IMR-90 (cell line): Measurements from ENCODE around the gene MEDAG. TPM values are rescaled to one million over a fixed set of nuclear protein-coding genes. Genes with fewer than 3 reads are reported as not detected.

ENCODE experiments used
- ATAC-seq: fragments of 200-7000 bp; cut with Tn5 transposase; 2 replicates; pipeline ENCODE4 v1.9.1; 2020; ENCODE audit warnings: low read depth, mild to moderate bottlenecking, moderate library complexity
- BruUV-seq: library from RNA; stranded (reverse); fragments of 400-500 nt; replicated peaks from 2 replicates; lab custom pipeline; 2021; lab: Mats Ljungman, UMichigan
- CTCF ChIA-PET: fragments of 300-600 bp; formaldehyde crosslinking; extraction: SDS; loops from one replicate; lab custom pipeline; 2021; ENCODE audit warnings: antibody characterized with exemption; lab: Yijun Ruan, JAX
- POLR2A ChIA-PET: fragments of 300-600 bp; sonication (Branson Sonifier 250); formaldehyde crosslinking; loops from one replicate; lab custom pipeline; 2022; ENCODE audit warnings: antibody characterized with exemption; ENCODE audit not compliant: unreplicated experiment; lab: Charles Lee
- DNase-seq: peaks from one replicate; pipeline ENCODE4 v3.0.0; 2013
- H2AFZ ChIP-seq: replicated peaks from 2 replicates; pipeline ENCODE3; 2013; ENCODE audit warnings: low read length, mild to moderate bottlenecking; ENCODE audit not compliant: poor library complexity
- H2AK5ac ChIP-seq: 2 replicates; pipeline ENCODE4 v1.6.1; 2013; ENCODE audit warnings: low read depth, low read length, inconsistent platforms
- H2AK9ac ChIP-seq: replicated peaks from 2 replicates; pipeline ENCODE3; 2013; ENCODE audit warnings: mild to moderate bottlenecking, low read depth, low read length, moderate library complexity; ENCODE audit not compliant: poor library complexity
- H2BK120ac ChIP-seq: 2 replicates; pipeline ENCODE4 v1.6.1; 2013; ENCODE audit warnings: low read depth, low read length, inconsistent platforms
- H2BK15ac ChIP-seq: 3 replicates; pipeline ENCODE4 v1.6.1; 2013; ENCODE audit warnings: low read depth, low read length, inconsistent platforms
- H2BK20ac ChIP-seq: 2 replicates; pipeline ENCODE4 v1.6.1; 2013; ENCODE audit warnings: low read depth, mild to moderate bottlenecking, inconsistent platforms, low read length, moderate library complexity
- H2BK5ac ChIP-seq: 2 replicates; pipeline ENCODE4 v1.6.1; 2013; ENCODE audit warnings: mild to moderate bottlenecking, low read depth, low read length, inconsistent platforms; ENCODE audit not compliant: poor library complexity, severe bottlenecking
- H3K14ac ChIP-seq: replicated peaks from 2 replicates; pipeline ENCODE4 v1.6.1; 2013; ENCODE audit warnings: low read depth, low read length, inconsistent platforms
- H3K18ac ChIP-seq: 2 replicates; pipeline ENCODE4 v1.6.1; 2013; ENCODE audit warnings: low read depth, low read length, control low read depth
- H3K23ac ChIP-seq: 2 replicates; pipeline ENCODE4 v1.6.1; 2013; ENCODE audit warnings: low read depth, low read length, inconsistent platforms
- H3K27ac ChIP-seq: 2 replicates; pipeline ENCODE4 v1.5.1; 2013; ENCODE audit warnings: mild to moderate bottlenecking, control low read depth, low read length; ENCODE audit not compliant: insufficient read depth
- H3K27me3 ChIP-seq: 2 replicates; pipeline ENCODE4 v1.6.1; 2013; ENCODE audit warnings: low read length; ENCODE audit not compliant: control insufficient read depth, insufficient read depth
- H3K36me3 ChIP-seq: 2 replicates; pipeline ENCODE4 v1.6.1; 2013; ENCODE audit warnings: low read length, mixed read lengths; ENCODE audit not compliant: control insufficient read depth, insufficient read depth
- H3K4ac ChIP-seq: 2 replicates; pipeline ENCODE4 v1.6.1; 2013; ENCODE audit warnings: low read depth, low read length, inconsistent platforms
- H3K4me1 ChIP-seq: 2 replicates; pipeline ENCODE4 v1.6.1; 2013; ENCODE audit warnings: low read length, mixed read lengths; ENCODE audit not compliant: control insufficient read depth, insufficient read depth
- H3K4me2 ChIP-seq: 2 replicates; pipeline ENCODE4 v1.6.1; 2013; ENCODE audit warnings: low read depth, mild to moderate bottlenecking, control low read depth, low read length, moderate library complexity
- H3K4me3 ChIP-seq: 2 replicates; pipeline ENCODE4 v1.5.1; 2013; ENCODE audit warnings: low read depth, mild to moderate bottlenecking, control low read depth, low read length, moderate library complexity; ENCODE audit not compliant: insufficient read depth
- H3K56ac ChIP-seq: 2 replicates; pipeline ENCODE4 v1.6.1; 2013; ENCODE audit warnings: low read length, inconsistent platforms; ENCODE audit not compliant: insufficient read depth; ENCODE audit errors: extremely low read depth
- H3K79me1 ChIP-seq, 2 experiments: 2 replicates each; pipeline ENCODE4 v1.6.1; 2013; ENCODE audit warnings: low read length in 2 of 2, inconsistent platforms in 1 of 2, low read depth in 1 of 2
- H3K9ac ChIP-seq: 2 replicates; pipeline ENCODE4 v1.6.1; 2013; ENCODE audit warnings: low read depth, low read length, control low read depth
- H3K9me1 ChIP-seq: 2 replicates; pipeline ENCODE4 v1.6.1; 2013; ENCODE audit warnings: low read length, inconsistent platforms; ENCODE audit not compliant: insufficient read depth
- H3K9me3 ChIP-seq: 2 replicates; pipeline ENCODE4 v1.6.1; 2013; ENCODE audit warnings: low read length; ENCODE audit not compliant: control insufficient read depth, insufficient read depth
- H4K20me1 ChIP-seq: 2 replicates; pipeline ENCODE4 v1.6.1; 2013; ENCODE audit warnings: low read length, inconsistent platforms; ENCODE audit not compliant: insufficient read depth
- H4K5ac ChIP-seq: 2 replicates; pipeline ENCODE4 v1.6.1; 2013; ENCODE audit warnings: mild to moderate bottlenecking, low read depth, low read length, control low read depth
- H4K8ac ChIP-seq, 2 experiments: 2 replicates each; pipeline ENCODE4 v1.6.1; 2013; ENCODE audit warnings: low read depth in 2 of 2, low read length in 2 of 2, control low read depth in 1 of 2, inconsistent platforms in 1 of 2
- H4K91ac ChIP-seq: 2 replicates; pipeline ENCODE4 v1.6.1; 2013; ENCODE audit warnings: low read depth, low read length, inconsistent platforms; ENCODE audit not compliant: insufficient read depth
- BHLHE40 ChIP-seq: fragments of 150-350 bp; IDR thresholded peaks from 2 replicates; pipeline ENCODE4 v1.6.1; 2016; ENCODE audit warnings: mild to moderate bottlenecking, low read depth, low read length
- CEBPB ChIP-seq: IDR thresholded peaks from 2 replicates; pipeline ENCODE4 v1.6.1; 2012; ENCODE audit warnings: low read depth, low read length, improper control_type of control experiment
- CHD1 ChIP-seq: IDR thresholded peaks from 2 replicates; pipeline ENCODE4 v1.6.1; 2012; ENCODE audit warnings: low read depth, low read length, improper control_type of control experiment
- MAFK ChIP-seq: IDR thresholded peaks from 2 replicates; pipeline ENCODE4 v1.6.1; 2012; ENCODE audit warnings: low read depth, low read length, improper control_type of control experiment
- MAZ ChIP-seq: IDR thresholded peaks from 2 replicates; pipeline ENCODE4 v1.6.1; 2012; ENCODE audit warnings: low read depth, mild to moderate bottlenecking, low read length, improper control_type of control experiment, moderate library complexity, borderline replicate concordance
- NFE2L2 ChIP-seq: fragments of 150-350 bp; IDR thresholded peaks from 2 replicates; pipeline ENCODE4 v1.6.1; 2016; ENCODE audit warnings: low read depth, mild to moderate bottlenecking, low read length
- POLR2A ChIP-seq: IDR thresholded peaks from 2 replicates; pipeline ENCODE4 v1.6.1; 2012; ENCODE audit warnings: mild to moderate bottlenecking, low read depth, low read length
- SMC3 ChIP-seq: fragments of 150-350 bp; IDR thresholded peaks from 2 replicates; pipeline ENCODE4 v1.6.1; 2016; ENCODE audit warnings: low read depth, mild to moderate bottlenecking, antibody characterized with exemption, low read length, moderate library complexity
- WGBS, 2 experiments: methylation state at CpG; one replicate each; pipeline versions ENCODE4 v1.1.5 to v1.1.7; 2013; ENCODE audit warnings: missing lambda C conversion rate in 2 of 2; ENCODE audit not compliant: insufficient read length in 1 of 2; ENCODE audit errors: extremely low coverage in 2 of 2; 5-methylcytosine and 5-hydroxymethylcytosine counted together
- dilution Hi-C: fragments of 300-500 bp; cut with HindIII; formaldehyde crosslinking; loops from one replicate; pipeline ENCODE4 v1.14.3; 2018; ENCODE audit warnings: low sequenced_read_pairs; ENCODE audit not compliant: unreplicated experiment
- in situ Hi-C: fragments of 300-500 bp; cut with MboI; formaldehyde crosslinking; loops from 3 replicates; pipeline ENCODE4 v1.14.3; 2019; ENCODE audit warnings: low sequenced_read_pairs, inconsistent platforms, mixed read lengths
- intact Hi-C: fragments of 100-400 bp; cut with micrococcal nuclease; formaldehyde crosslinking; loops from 2 replicates; pipeline ENCODE4 v1.10.0; 2022
- polyA plus RNA-seq, 3 experiments: library from polyadenylated mRNA; depleted of rRNA; stranded (reverse); fragments of >200 nt; gene quantifications; 2 replicates each; pipeline ENCODE4 v1.2.3, GENCODE V29; 2012; ENCODE audit warnings: low replicate concordance in 1 of 3
- total RNA-seq: library from RNA; depleted of rRNA; stranded (reverse); fragments of >200 nt; gene quantifications from 2 replicates; pipeline ENCODE4 v1.2.3, GENCODE V29; 2012
- TF ChIP-seq, protein P1 (sequence below): conservative IDR thresholded peaks from 2 replicates; pipeline ENCODE4 v1.5.1; 2012; ENCODE audit warnings: mild to moderate bottlenecking, low read depth, low read length, improper control_type of control experiment

The MEDAG gene
- total and polyA plus RNA-seq, 2 of the 4 experiments (the other 2 are of a cell fraction) = 0.32 to 0.36 TPM

DNA sequence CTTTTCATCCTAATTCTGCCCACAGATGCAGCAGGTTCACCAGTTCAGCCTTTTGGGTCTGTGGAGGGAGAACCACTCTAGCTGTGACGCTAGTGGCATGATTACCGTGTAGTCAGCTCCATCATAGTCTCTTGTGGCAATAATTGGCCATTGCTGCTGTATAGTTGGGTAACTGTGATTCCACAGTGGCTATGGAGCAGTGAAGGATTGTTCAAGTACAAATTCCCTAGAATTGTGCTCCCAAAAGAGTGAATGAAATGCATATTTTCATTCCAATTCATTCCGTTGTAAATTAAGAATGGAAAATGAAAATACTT is 27.2 kb downstream of the MEDAG start:
- TF ChIP-seq BHLHE40 (no peak), CHD1 (no peak), SMC3 (no peak), NFE2L2 (no peak), MAZ (no peak), MAFK (no peak), POLR2A (no peak), CEBPB (no peak)
- TF ChIP-seq, protein P1, sequence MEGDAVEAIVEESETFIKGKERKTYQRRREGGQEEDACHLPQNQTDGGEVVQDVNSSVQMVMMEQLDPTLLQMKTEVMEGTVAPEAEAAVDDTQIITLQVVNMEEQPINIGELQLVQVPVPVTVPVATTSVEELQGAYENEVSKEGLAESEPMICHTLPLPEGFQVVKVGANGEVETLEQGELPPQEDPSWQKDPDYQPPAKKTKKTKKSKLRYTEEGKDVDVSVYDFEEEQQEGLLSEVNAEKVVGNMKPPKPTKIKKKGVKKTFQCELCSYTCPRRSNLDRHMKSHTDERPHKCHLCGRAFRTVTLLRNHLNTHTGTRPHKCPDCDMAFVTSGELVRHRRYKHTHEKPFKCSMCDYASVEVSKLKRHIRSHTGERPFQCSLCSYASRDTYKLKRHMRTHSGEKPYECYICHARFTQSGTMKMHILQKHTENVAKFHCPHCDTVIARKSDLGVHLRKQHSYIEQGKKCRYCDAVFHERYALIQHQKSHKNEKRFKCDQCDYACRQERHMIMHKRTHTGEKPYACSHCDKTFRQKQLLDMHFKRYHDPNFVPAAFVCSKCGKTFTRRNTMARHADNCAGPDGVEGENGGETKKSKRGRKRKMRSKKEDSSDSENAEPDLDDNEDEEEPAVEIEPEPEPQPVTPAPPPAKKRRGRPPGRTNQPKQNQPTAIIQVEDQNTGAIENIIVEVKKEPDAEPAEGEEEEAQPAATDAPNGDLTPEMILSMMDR = no peak
- ATAC-seq = no peak
- Histone ChIP-seq H3K18ac (no peak overlapping the region), H3K4ac (no peak overlapping the region), H3K79me1 (no peaks in the 10 kb centered on the region), H3K56ac (no peak overlapping the region), H3K4me2 (no peak overlapping the region), H2BK20ac (no peak overlapping the region), H3K4me3 (no peak overlapping the region), H4K8ac (no peak overlapping the region), H3K23ac (no peak overlapping the region), H3K27ac (no peak overlapping the region), H4K20me1 (no peaks in the 10 kb centered on the region), H2AK5ac (no peak overlapping the region), H2BK5ac (no peak overlapping the region), H4K91ac (no peak overlapping the region), H3K27me3 (peaks cover 32% of the 10 kb centered on the region), H2BK15ac (no peak overlapping the region; the same call in 2 of the 3 replicates), H3K9ac (no peak overlapping the region), H3K36me3 (no peaks in the 10 kb centered on the region), H2AK9ac (no peak overlapping the region), H3K9me1 (0 out of 2 replicates have a peak, but pooled peaks cover 3% of the 10 kb centered on the region), H4K5ac (no peak overlapping the region), H2AFZ (no peak overlapping the region), H2BK120ac (no peak overlapping the region), H3K14ac (no peak overlapping the region), H3K9me3 (peaks cover 2% of the 10 kb centered on the region), H3K4me1 (no peaks in the 10 kb centered on the region)
- dilution Hi-C loops = no loop called here
- DNase-seq = no peak
- intact Hi-C loops = no loop called here
- BruUV-seq = no TSS peak
- in situ Hi-C loops = no loop called here
- POLR2A ChIA-PET = no interaction called here
- CTCF ChIA-PET = interaction anchor here (0.6 kb wide), 1 partner anchor 36 kb away, joined by 4 read pairs; no protein-coding TSS in a partner anchor
- no CpG with 5 or more reads among the region's 3 CpGs for WGBS, 2 experiments
